RWPE1 (cell line): ENCODE measurements around the gene SUPT7L.
A peak's percentile ranks its signal among the peaks of the same experiment; 100 is the strongest.

Experiments used
- CTCF ChIA-PET: fragments of 350-600 bp; sonication (Branson Sonifier 250); formaldehyde crosslinking; extraction: SDS; loops from one replicate; lab custom pipeline; 2021; lab: Yijun Ruan, JAX
- POLR2A ChIA-PET: fragments of 400-600 bp; formaldehyde crosslinking; extraction: SDS; loops from one replicate; lab custom pipeline; 2020; ENCODE audit warnings: antibody characterized with exemption; ENCODE audit not compliant: low non-redundant PET; lab: Yijun Ruan, JAX
- DNase-seq: peaks from one replicate; pipeline ENCODE4 v3.0.0; 2012; ENCODE audit warnings: low spot score
- H3K27ac ChIP-seq: fragments of 450-650 bp; 2 replicates; pipeline ENCODE4 v1.5.1; 2017
- CTCF ChIP-seq: fragments of 450-650 bp; conservative IDR thresholded peaks from 2 replicates; pipeline ENCODE4 v1.5.1; 2017; ENCODE audit warnings: low read depth, mild to moderate bottlenecking

The SUPT7L gene

GRCh38 chr2:27663285-27664153 lies at the start of gene SUPT7L, which contains the start of gene SLC4A1AP:
SUPT7L (minus strand) TSS chr2:27663614; CDS start chr2:27662192, 1,422 bp downstream.
SLC4A1AP (plus strand) TSS chr2:27663889; CDS start chr2:27663915, 26 bp downstream.
- peak within 1 kb of the TSS; percentile 94 for H3K27ac ChIP-seq
- CTCF ChIA-PET, result interaction anchor here (1.0 to 1.1 kb wide), 2 partner anchors 31 to 60 kb away, joined by 4 to 5 read pairs; no protein-coding TSS in a partner anchor
- TF ChIP-seq CTCF, result no peak
- peak; percentile 74 for DNase-seq
- POLR2A ChIA-PET, result interaction anchor here (0.7 kb wide), 1 partner anchor 234 kb away, joined by 3 read pairs; no protein-coding TSS in a partner anchor

- POLR2A ChIA-PET, result no interaction called here
Measured at GRCh38 chr2:27713201-27713600, 49.8 kb upstream of the SUPT7L start.

GRCh38 chr2:27712522-27712921 lies 49.1 kb upstream of the SUPT7L start:
- no peak for DNase-seq
- H3K27ac ChIP-seq, result no peak overlapping the region
- CTCF ChIA-PET, result interaction anchor here (0.6 to 1.8 kb wide), 4 partner anchors 9 to 29 kb away, joined by 4 to 7 read pairs (median 4); no protein-coding TSS in a partner anchor
- POLR2A ChIA-PET, result no interaction called here
- TF ChIP-seq CTCF, result no peak

More at GRCh38 chr2:27713201-27713600, 49.8 kb upstream of the SUPT7L start:
- no peak overlapping the region for H3K27ac ChIP-seq
- CTCF ChIA-PET, result interaction anchor here (0.6 to 1.8 kb wide), 2 partner anchors 10 to 1178 kb away, joined by 3 to 7 read pairs; no protein-coding TSS in a partner anchor
- no peak for DNase-seq
- no peak for TF ChIP-seq CTCF

- POLR2A ChIA-PET, result no interaction called here
- CTCF ChIA-PET, result interaction anchor here (0.6 to 1.8 kb wide), 7 partner anchors 8 to 538 kb away, joined by 3 to 7 read pairs (median 4); no protein-coding TSS in a partner anchor
- no peak for DNase-seq
- no peak overlapping the region for H3K27ac ChIP-seq
- no peak for TF ChIP-seq CTCF
Measured at GRCh38 chr2:27711804-27712203, 48.4 kb upstream of the SUPT7L start.

- CTCF ChIA-PET, result interaction anchor here (0.7 kb wide), 1 partner anchor 515 kb away, joined by 3 read pairs; no protein-coding TSS in a partner anchor
- no peak overlapping the region for H3K27ac ChIP-seq
- no peak for DNase-seq
- no peak for TF ChIP-seq CTCF
- POLR2A ChIA-PET, result no interaction called here
Measured at GRCh38 chr2:27710640-27711430, 47.4 kb upstream of the SUPT7L start.
